Calu3 (cell line): ENCODE data around the gene CIT. TPM values are rescaled to one million over a fixed set of nuclear protein-coding genes. Genes with fewer than 3 reads are reported as not detected.
"Not testable (repeated sequence)": the region's sequence is repeated elsewhere in the genome, so short reads cannot be mapped to it uniquely, and the experiment has no call there.

Source experiments
- BruUV-seq: library from RNA; stranded (reverse); fragments of 400-500 nt; replicated peaks from 2 replicates; lab custom pipeline; 2021; lab: Mats Ljungman, UMichigan
- CTCF ChIA-PET: fragments of 300-600 bp; sonication (Branson Sonifier 250); formaldehyde crosslinking; loops from one replicate; lab custom pipeline; 2022; ENCODE audit warnings: antibody characterized with exemption; lab: Charles Lee
- DNase-seq: peaks from one replicate; pipeline ENCODE4 v3.0.0; 2022
- H3K27ac Mint-ChIP-seq: one replicate; pipeline ENCODE4 v1.8.0; 2022; ENCODE audit warnings: mixed read lengths; ENCODE audit not compliant: unreplicated experiment
- H3K27me3 Mint-ChIP-seq: one replicate; pipeline ENCODE4 v1.8.0; 2022; ENCODE audit warnings: mixed read lengths; ENCODE audit not compliant: unreplicated experiment
- H3K36me3 Mint-ChIP-seq: one replicate; pipeline ENCODE4 v1.8.0; 2022; ENCODE audit warnings: mild to moderate bottlenecking, moderate library complexity, mixed read lengths; ENCODE audit not compliant: insufficient read depth, unreplicated experiment
- H3K4me1 Mint-ChIP-seq: one replicate; pipeline ENCODE4 v1.8.0; 2022; ENCODE audit warnings: mild to moderate bottlenecking, low read depth, mixed read lengths; ENCODE audit not compliant: unreplicated experiment
- H3K4me3 Mint-ChIP-seq: one replicate; pipeline ENCODE4 v1.8.0; 2022; ENCODE audit warnings: mild to moderate bottlenecking, low read depth, moderate library complexity, mixed read lengths; ENCODE audit not compliant: unreplicated experiment
- H3K9me3 Mint-ChIP-seq: one replicate; pipeline ENCODE4 v1.8.0; 2022; ENCODE audit warnings: low read depth, mixed read lengths; ENCODE audit not compliant: unreplicated experiment
- CTCF ChIP-seq: fragments of 200-600 bp; IDR thresholded peaks from one replicate; pipeline ENCODE4 v1.8.0; 2022; ENCODE audit warnings: antibody characterized with exemption; ENCODE audit not compliant: unreplicated experiment
- intact Hi-C: fragments of 100-400 bp; cut with micrococcal nuclease; formaldehyde crosslinking; loops from one replicate; pipeline ENCODE4 v1.10.0; 2022; ENCODE audit not compliant: unreplicated experiment
- total RNA-seq: library from RNA; stranded (reverse); gene quantifications from 2 replicates; pipeline ENCODE4 v1.2.3, GENCODE V29; 2022

CIT gene
- total RNA-seq, 1 experiment from 2014 or later: 82.3 TPM

GRCh38 chr12:119902084-119902509, 25.0 kb upstream of the CIT start:
- CTCF ChIA-PET: interaction anchor here (0.6 to 0.9 kb wide), 4 partner anchors 60 to 244 kb away, joined by 3 read pairs; partner anchors contain the start of gene BICDL1
- H3K27ac Mint-ChIP-seq: no peak overlapping the region
- no peaks in the 10 kb centered on the region for H3K36me3 Mint-ChIP-seq
- no TSS peak for BruUV-seq
- H3K9me3 Mint-ChIP-seq: no peaks in the 10 kb centered on the region
- no peak overlapping the region for H3K4me3 Mint-ChIP-seq
- H3K27me3 Mint-ChIP-seq: peaks cover 19% of the 10 kb centered on the region
- TF ChIP-seq CTCF: peak; percentile 77
- DNase-seq: peak; percentile 81
- intact Hi-C loops: loop anchor here (2.0 to 10.0 kb wide), 3 partner anchors 37 to 245 kb away; no protein-coding TSS in a partner anchor
- H3K4me1 Mint-ChIP-seq: peaks cover 8% of the 10 kb centered on the region

DNA sequence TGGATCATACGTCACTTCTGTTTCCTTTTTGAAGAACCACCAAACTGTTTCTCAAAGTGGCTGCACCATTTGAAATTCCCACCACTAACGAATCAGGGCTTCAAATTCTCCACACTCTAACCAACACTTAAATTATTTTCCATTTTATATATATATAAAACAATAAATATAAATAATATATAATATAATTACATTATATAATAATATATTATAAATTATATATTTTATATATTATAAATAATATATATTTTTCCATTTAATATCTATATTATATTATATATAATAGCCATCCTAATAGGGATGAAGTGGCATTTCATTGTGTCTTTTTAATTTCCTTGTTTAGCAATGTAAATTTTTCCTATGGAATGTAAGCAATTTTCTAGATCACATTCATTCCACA, 24.6 kb upstream of the CIT start:
- TF ChIP-seq CTCF: no peak
- BruUV-seq: no TSS peak
- H3K27me3 Mint-ChIP-seq: peaks cover 19% of the 10 kb centered on the region
- no peaks in the 10 kb centered on the region for H3K9me3 Mint-ChIP-seq
- intact Hi-C loops: loop anchor here (2.0 to 10.0 kb wide), 3 partner anchors 37 to 244 kb away; no protein-coding TSS in a partner anchor
- CTCF ChIA-PET: interaction anchor here (0.6 to 0.9 kb wide), 3 partner anchors 60 to 243 kb away, joined by 3 read pairs; no protein-coding TSS in a partner anchor
- no peak overlapping the region for H3K4me3 Mint-ChIP-seq
- H3K36me3 Mint-ChIP-seq: no peaks in the 10 kb centered on the region
- no peak overlapping the region for H3K27ac Mint-ChIP-seq
- DNase-seq: no peak
- peaks cover 8% of the 10 kb centered on the region for H3K4me1 Mint-ChIP-seq

GRCh38 chr12:119894916-119895315, 17.8 kb upstream of the CIT start:
- no TSS peak for BruUV-seq
- no peak overlapping the region for H3K4me3 Mint-ChIP-seq
- DNase-seq: no peak
- H3K4me1 Mint-ChIP-seq: no peaks in the 10 kb centered on the region
- H3K36me3 Mint-ChIP-seq: no peaks in the 10 kb centered on the region
- no peak overlapping the region for H3K27ac Mint-ChIP-seq
- no peak for TF ChIP-seq CTCF
- no peaks in the 10 kb centered on the region for H3K27me3 Mint-ChIP-seq
- CTCF ChIA-PET: no interaction called here
- no peaks in the 10 kb centered on the region for H3K9me3 Mint-ChIP-seq
- intact Hi-C loops: no loop called here

DNA sequence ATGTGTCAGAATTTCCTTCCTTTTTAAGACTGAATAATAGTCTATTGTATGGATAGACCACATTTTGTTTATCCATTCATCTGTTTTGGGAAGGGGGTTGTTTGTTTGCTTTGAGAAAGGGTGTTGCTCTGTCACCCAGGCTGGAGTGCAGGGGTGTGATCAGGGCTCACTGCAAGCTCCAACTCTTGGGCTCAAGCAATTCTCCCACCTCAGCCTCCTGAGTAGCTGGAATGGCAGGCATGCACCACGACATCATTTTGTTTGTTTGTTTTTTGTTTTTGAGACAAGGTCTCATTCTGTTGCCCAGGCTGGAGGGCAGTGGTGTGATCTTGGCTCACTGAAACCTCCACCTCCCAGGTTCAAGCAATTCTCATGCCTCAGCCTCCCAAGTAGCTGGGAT, 15.5 kb upstream of the CIT start:
- H3K27me3 Mint-ChIP-seq, H3K4me3 Mint-ChIP-seq, H3K36me3 Mint-ChIP-seq, H3K27ac Mint-ChIP-seq, H3K4me1 Mint-ChIP-seq, BruUV-seq, H3K9me3 Mint-ChIP-seq, DNase-seq, intact Hi-C loops: not testable (repeated sequence)
- CTCF ChIA-PET: interaction anchor here (1.4 kb wide), 1 partner anchor 112 kb away, joined by 3 read pairs; no protein-coding TSS in a partner anchor

- BruUV-seq: no TSS peak
- DNase-seq: no peak
- Mint-ChIP-seq H3K27ac (no peak overlapping the region), H3K4me1 (no peaks in the 10 kb centered on the region), H3K4me3 (no peak overlapping the region), H3K9me3 (no peaks in the 10 kb centered on the region), H3K36me3 (no peaks in the 10 kb centered on the region), H3K27me3 (peaks cover 37% of the 10 kb centered on the region)
- intact Hi-C loops: no loop called here
- TF ChIP-seq CTCF: no peak
- CTCF ChIA-PET: no interaction called here
These were observed 8.4 kb upstream of the CIT start for GRCh38 chr12:119885549-119885948.

- H3K9me3 Mint-ChIP-seq, H3K36me3 Mint-ChIP-seq, BruUV-seq, intact Hi-C loops, H3K27ac Mint-ChIP-seq, H3K4me1 Mint-ChIP-seq, H3K4me3 Mint-ChIP-seq, CTCF ChIA-PET, DNase-seq: not testable (repeated sequence)
- peaks cover 39% of the 10 kb centered on the region for H3K27me3 Mint-ChIP-seq
These were observed 6.7 kb upstream of the CIT start for GRCh38 chr12:119883791-119884190.
